Retinal pigment epithelial cell (primary cell): Measurements from ENCODE around the gene PLXNC1.

Experiments
- DNase-seq: peaks from one replicate; pipeline ENCODE4 v3.0.0-alpha.2; 2010; ENCODE audit warnings: low read depth
- H3K4me3 ChIP-seq: 2 replicates; pipeline ENCODE4 v1.5.1; 2011; ENCODE audit warnings: mild to moderate bottlenecking, low read length, control low read depth, moderate library complexity
- TF ChIP-seq, protein P1 (sequence below): conservative IDR thresholded peaks from 2 replicates; pipeline ENCODE4 v1.5.1; 2011; ENCODE audit warnings: low read depth, low read length, control low read depth, inconsistent platforms

PLXNC1 gene

GRCh38 chr12:94231709-94232108, 83.3 kb downstream of the PLXNC1 start:
- H3K4me3 ChIP-seq: no peak overlapping the region
- TF ChIP-seq, protein P1, sequence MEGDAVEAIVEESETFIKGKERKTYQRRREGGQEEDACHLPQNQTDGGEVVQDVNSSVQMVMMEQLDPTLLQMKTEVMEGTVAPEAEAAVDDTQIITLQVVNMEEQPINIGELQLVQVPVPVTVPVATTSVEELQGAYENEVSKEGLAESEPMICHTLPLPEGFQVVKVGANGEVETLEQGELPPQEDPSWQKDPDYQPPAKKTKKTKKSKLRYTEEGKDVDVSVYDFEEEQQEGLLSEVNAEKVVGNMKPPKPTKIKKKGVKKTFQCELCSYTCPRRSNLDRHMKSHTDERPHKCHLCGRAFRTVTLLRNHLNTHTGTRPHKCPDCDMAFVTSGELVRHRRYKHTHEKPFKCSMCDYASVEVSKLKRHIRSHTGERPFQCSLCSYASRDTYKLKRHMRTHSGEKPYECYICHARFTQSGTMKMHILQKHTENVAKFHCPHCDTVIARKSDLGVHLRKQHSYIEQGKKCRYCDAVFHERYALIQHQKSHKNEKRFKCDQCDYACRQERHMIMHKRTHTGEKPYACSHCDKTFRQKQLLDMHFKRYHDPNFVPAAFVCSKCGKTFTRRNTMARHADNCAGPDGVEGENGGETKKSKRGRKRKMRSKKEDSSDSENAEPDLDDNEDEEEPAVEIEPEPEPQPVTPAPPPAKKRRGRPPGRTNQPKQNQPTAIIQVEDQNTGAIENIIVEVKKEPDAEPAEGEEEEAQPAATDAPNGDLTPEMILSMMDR: no peak
- no peak for DNase-seq

DNA sequence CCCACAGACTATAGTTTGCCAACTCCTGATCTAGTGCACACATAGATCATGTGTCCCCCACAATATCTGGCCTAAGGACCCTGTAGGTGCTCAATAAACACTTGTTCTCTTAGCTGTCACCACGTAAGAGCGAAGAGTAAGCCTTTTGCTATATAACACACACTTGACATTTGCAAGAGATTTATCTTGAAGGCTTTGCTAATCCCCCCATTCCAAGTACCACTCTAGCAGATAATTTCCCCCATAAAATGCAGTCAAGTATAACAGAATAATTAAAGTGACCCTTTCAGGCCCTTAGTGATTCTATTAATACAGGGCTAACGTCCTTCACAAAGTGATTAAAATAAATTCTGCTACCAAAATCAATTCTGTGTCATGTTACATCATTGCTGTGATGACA, 87.5 kb downstream of the PLXNC1 start:
- no peak for DNase-seq
- TF ChIP-seq, protein P1: no peak
- H3K4me3 ChIP-seq: no peak overlapping the region

GRCh38 chr12:94239332-94239993, 91.1 kb downstream of the PLXNC1 start:
- TF ChIP-seq, protein P1: no peak
- H3K4me3 ChIP-seq: no peak overlapping the region
- DNase-seq: no peak

DNA sequence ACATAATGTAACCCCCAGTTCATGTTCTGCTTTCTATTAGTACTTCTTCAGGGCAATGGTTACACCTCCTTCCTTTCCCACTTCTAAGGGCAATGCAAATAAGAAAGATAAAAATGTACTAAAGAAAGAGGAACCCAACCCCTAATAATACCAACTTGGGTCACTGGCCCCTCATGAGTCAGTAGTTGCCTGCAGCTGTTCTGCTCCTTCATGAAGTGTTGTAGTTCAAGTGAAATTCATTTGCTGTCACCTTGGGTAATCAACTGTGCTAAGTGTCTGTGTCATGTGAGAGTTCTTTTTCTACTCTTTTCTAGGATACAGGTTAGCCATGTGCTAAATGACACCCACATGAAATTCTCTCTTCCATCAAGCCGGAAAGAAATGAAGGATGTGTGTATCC, 91.8 kb downstream of the PLXNC1 start:
- TF ChIP-seq, protein P1: no peak
- DNase-seq: no peak
- H3K4me3 ChIP-seq: no peak overlapping the region

DNA sequence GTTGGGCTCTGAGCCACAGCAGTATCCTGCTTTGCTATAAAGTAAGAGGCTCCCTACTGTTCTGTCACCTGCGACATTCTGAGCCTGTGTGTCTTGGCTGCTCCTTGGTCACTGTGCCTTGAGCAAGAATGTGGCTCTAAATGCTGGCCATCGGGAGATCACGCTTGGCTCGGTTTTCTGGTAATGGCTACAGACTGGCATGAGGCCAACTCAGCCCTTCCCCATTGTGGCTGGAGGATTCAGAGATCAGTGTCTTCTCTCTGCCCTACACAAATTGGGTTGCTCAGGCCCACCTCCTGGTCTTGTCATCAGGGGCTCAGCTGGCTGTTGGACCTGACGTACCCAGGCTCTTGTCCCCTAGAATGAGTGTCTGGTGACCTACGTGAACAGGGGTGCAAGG, 94.5 kb downstream of the PLXNC1 start:
- no peak overlapping the region for H3K4me3 ChIP-seq
- no peak for DNase-seq
- TF ChIP-seq, protein P1: no peak

DNA sequence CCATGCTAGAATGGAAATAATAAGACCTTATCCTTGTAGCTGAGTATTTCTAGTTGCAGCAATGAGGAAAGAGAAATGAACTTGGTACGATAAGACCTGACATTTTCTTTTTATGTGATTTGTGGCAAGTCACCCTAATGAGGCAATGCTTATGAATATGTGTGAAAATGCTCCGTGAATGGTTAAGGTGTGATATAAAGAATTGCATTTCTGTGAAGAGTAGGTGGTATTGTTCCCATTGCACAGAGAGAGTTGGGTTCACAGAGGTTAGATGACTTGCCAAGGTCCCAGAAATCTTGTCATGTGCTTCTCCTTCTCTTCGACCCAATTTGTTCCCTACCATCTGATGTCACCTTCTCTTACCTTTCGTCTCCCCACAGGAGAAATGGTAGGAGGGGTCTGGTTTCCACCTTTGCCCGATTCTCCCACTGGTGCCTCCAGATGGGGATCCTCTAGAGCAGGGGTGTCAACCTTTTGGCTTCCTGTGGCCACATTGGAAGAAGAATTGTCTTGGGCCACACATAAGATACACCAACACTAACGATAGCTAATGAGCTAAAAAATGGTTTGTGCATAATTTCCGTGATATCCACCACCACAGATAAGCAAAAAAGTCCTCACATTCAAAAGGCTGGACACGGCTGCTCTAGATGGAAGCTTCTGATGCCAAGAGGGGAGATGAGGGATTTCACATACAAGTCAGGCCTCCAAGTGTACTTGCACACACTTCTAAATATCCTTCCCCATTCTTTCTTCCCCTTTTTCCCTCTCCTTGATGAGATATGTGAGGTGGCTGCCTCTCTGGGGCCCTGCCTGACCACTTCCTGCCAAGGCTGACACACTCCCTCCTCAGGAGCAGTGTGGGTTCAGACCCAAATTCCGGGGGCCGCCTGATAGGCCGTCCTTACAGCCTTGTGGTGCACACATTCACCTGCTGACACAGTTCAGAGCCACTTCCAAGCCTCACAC, 96.1 kb downstream of the PLXNC1 start:
- TF ChIP-seq, protein P1: no peak
- H3K4me3 ChIP-seq: no peak overlapping the region
- DNase-seq: no peak
